DOHH2 (cell line): ENCODE measurements around the gene GNPTG.
"Not testable (repeated sequence)": the region's sequence is repeated elsewhere in the genome, so short reads cannot be mapped to it uniquely, and the experiment has no call there.

Experiments used
- H3F3A ChIP-seq: fragments of 200-600 bp; sonication (generic), shearing (Covaris generic); 2 replicates; pipeline ENCODE4 v1.6.0; 2016; ENCODE audit warnings: antibody characterized with exemption, mild to moderate bottlenecking; ENCODE audit not compliant: control insufficient read depth, insufficient read depth
- H3K27ac ChIP-seq: fragments of 200-600 bp; sonication (generic); 2 replicates; pipeline ENCODE4 v1.5.1; 2014; ENCODE audit warnings: low read depth, mild to moderate bottlenecking, low read length, moderate library complexity
- H3K27me3 ChIP-seq: fragments of 200-600 bp; sonication (generic); 2 replicates; pipeline ENCODE4 v1.6.1; 2014; ENCODE audit warnings: mild to moderate bottlenecking, low read length, mixed read lengths; ENCODE audit not compliant: control insufficient read depth
- H3K36me3 ChIP-seq: fragments of 200-600 bp; sonication (generic); 2 replicates; pipeline ENCODE4 v1.6.1; 2014; ENCODE audit warnings: mild to moderate bottlenecking, low read length, moderate library complexity, mixed read lengths; ENCODE audit not compliant: control insufficient read depth
- H3K4me1 ChIP-seq: fragments of 200-600 bp; sonication (generic); 2 replicates; pipeline ENCODE4 v1.6.1; 2014; ENCODE audit warnings: mild to moderate bottlenecking, low read length, mixed read lengths; ENCODE audit not compliant: control insufficient read depth
- H3K4me2 ChIP-seq: fragments of 200-600 bp; sonication (generic); 2 replicates; pipeline ENCODE4 v1.6.0; 2014; ENCODE audit warnings: mild to moderate bottlenecking, low read length, moderate library complexity
- H3K4me3 ChIP-seq: fragments of 200-600 bp; sonication (generic); 2 replicates; pipeline ENCODE4 v1.5.1; 2014; ENCODE audit warnings: mild to moderate bottlenecking, low read length, mixed read lengths
- H3K79me2 ChIP-seq: fragments of 200-600 bp; sonication (generic); 2 replicates; pipeline ENCODE4 v1.6.1; 2014; ENCODE audit warnings: mild to moderate bottlenecking, low read length, mixed read lengths; ENCODE audit not compliant: control insufficient read depth
- H3K9me2 ChIP-seq: fragments of 200-600 bp; sonication (generic); replicated peaks from 2 replicates; pipeline ENCODE4 v1.6.1; 2014; ENCODE audit warnings: mild to moderate bottlenecking, low read length, mixed read lengths; ENCODE audit not compliant: control insufficient read depth
- H3K9me3 ChIP-seq: fragments of 200-600 bp; sonication (generic); 2 replicates; pipeline ENCODE4 v1.6.1; 2014; ENCODE audit warnings: antibody characterized with exemption, low read length, mixed read lengths; ENCODE audit not compliant: control insufficient read depth, insufficient read depth
- H4K20me1 ChIP-seq: fragments of 200-600 bp; sonication (generic); 2 replicates; pipeline ENCODE4 v1.6.0; 2014; ENCODE audit warnings: low read depth, mild to moderate bottlenecking, antibody characterized with exemption, low read length, moderate library complexity; ENCODE audit not compliant: control insufficient read depth, insufficient read depth
- CTCF ChIP-seq: fragments of 200-600 bp; sonication (generic); IDR thresholded peaks from one replicate; pipeline ENCODE4 v1.5.1; 2014; ENCODE audit warnings: antibody characterized with exemption, mild to moderate bottlenecking, low read depth, low read length; ENCODE audit not compliant: poor library complexity, severe bottlenecking
- EZH2phosphoT487 ChIP-seq: fragments of 200-600 bp; sonication (generic); IDR thresholded peaks from 2 replicates; pipeline ENCODE4 v1.6.1; 2017; ENCODE audit warnings: borderline replicate concordance, mild to moderate bottlenecking, antibody characterized with exemption, low read length, moderate library complexity, mixed read lengths

GNPTG gene

GRCh38 chr16:1327619-1327947 is 24.1 kb upstream of the GNPTG start:
- Histone ChIP-seq H3K9me2 (no peaks in the 10 kb centered on the region), H3K4me2 (no peak overlapping the region), H3K36me3 (peaks cover 15% of the 10 kb centered on the region; the same call in 1 of the 2 replicates), H3K27ac (no peak overlapping the region), H3K79me2 (no peaks in the 10 kb centered on the region), H3K4me1 (peaks cover 14% of the 10 kb centered on the region), H3K4me3 (no peak overlapping the region), H4K20me1 (no peaks in the 10 kb centered on the region), H3K9me3 (peaks cover 7% of the 10 kb centered on the region; the same call in 1 of the 2 replicates), H3F3A (peaks cover 4% of the 10 kb centered on the region), H3K27me3 (peaks cover 10% of the 10 kb centered on the region)
- TF ChIP-seq CTCF (no peak), EZH2phosphoT487 (no peak)

- H3K4me1 ChIP-seq = peaks cover 14% of the 10 kb centered on the region
- not testable (repeated sequence) for H3F3A ChIP-seq, H3K27me3 ChIP-seq, H3K4me3 ChIP-seq, H3K27ac ChIP-seq, H3K79me2 ChIP-seq, H4K20me1 ChIP-seq, H3K9me2 ChIP-seq, H3K4me2 ChIP-seq, H3K9me3 ChIP-seq
- peaks cover 15% of the 10 kb centered on the region; the same call in 1 of the 2 replicates for H3K36me3 ChIP-seq
Measured at GRCh38 chr16:1328136-1328535, 23.6 kb upstream of the GNPTG start.

GRCh38 chr16:1328961-1329360 is 22.8 kb upstream of the GNPTG start:
- H4K20me1 ChIP-seq = not testable (repeated sequence)

GRCh38 chr16:1330260-1330914 is 21.3 kb upstream of the GNPTG start:
- Histone ChIP-seq H3K9me3 (peaks cover 7% of the 10 kb centered on the region; the same call in 1 of the 2 replicates), H4K20me1 (no peaks in the 10 kb centered on the region), H3K79me2 (no peaks in the 10 kb centered on the region), H3F3A (peaks cover 4% of the 10 kb centered on the region), H3K27me3 (peaks cover 25% of the 10 kb centered on the region), H3K36me3 (no peaks in the 10 kb centered on the region), H3K27ac (no peak overlapping the region), H3K9me2 (no peaks in the 10 kb centered on the region), H3K4me1 (peaks cover 14% of the 10 kb centered on the region), H3K4me3 (no peak overlapping the region), H3K4me2 (no peak overlapping the region)
- TF ChIP-seq EZH2phosphoT487 (no peak), CTCF (peak; percentile 77)

More at GRCh38 chr16:1328961-1329360, 22.8 kb upstream of the GNPTG start:
- H3F3A ChIP-seq, H3K79me2 ChIP-seq, H3K36me3 ChIP-seq, H3K27ac ChIP-seq, H3K4me3 ChIP-seq, H3K9me3 ChIP-seq, H3K4me2 ChIP-seq, H3K9me2 ChIP-seq: not testable (repeated sequence)
- Histone ChIP-seq H3K27me3 (peaks cover 11% of the 10 kb centered on the region), H3K4me1 (peaks cover 14% of the 10 kb centered on the region)
